ENCODE results near the gene EYS. TPM values are rescaled to one million over a fixed set of nuclear protein-coding genes. Genes with fewer than 3 reads are reported as not detected.

The EYS gene
- total and polyA plus RNA-seq, 2 of the 8 experiments (the other 6 are each of a cell fraction or from before 2014, with no cell fraction given) = 0.05 to 0.13 TPM

DNA sequence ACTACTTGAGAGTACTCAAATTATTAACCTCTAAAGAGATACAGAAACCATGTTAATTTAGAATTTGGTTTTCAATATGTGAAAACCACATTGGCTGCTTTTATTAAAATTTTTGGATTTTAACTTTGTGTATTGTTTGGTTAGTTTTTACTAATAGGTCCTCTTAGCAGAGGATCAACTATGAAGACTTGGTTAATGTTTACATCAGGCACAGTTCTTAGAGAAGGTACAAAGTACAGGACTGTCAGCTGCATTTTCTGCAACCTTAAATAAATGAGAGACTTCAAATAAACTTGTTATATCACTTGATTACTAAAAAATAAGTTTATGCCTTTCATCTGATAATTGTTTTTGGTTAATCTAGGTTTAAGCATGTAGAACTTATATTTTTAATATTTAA lies 1982.3 kb downstream of the EYS start:
- CTCF ChIA-PET (ENCODE audit: partially characterized antibody) = no interaction called here
- H3K4me1 ChIP-seq (replicated peaks in 1 of 4; ENCODE audit: control insufficient read depth in 3 of 4, insufficient read depth in 4 of 4, low read length in 3 of 4) = no peaks in the 10 kb centered on the region
- no peak overlapping the region for H2BK15ac ChIP-seq (ENCODE audit: low read length)
- POLR2A ChIA-PET (ENCODE audit: partially characterized antibody) = no interaction called here
- no peak overlapping the region for H3K9ac ChIP-seq (replicated peaks in 1 of 4; ENCODE audit: extremely low read depth in 1 of 4, low read depth in 3 of 4, low read length in 3 of 4)
- no peaks in the 10 kb centered on the region for H4K20me1 ChIP-seq (replicated peaks in 1 of 2; ENCODE audit: control insufficient read depth in 1 of 2, insufficient read depth in 2 of 2, low read length in 2 of 2)
- H3K79me2 ChIP-seq (ENCODE audit: control insufficient read depth in 1 of 2, insufficient read depth in 2 of 2, low read length in 2 of 2) = no peaks in the 10 kb centered on the region
- H3K56ac ChIP-seq (replicated peaks; ENCODE audit: insufficient read length, low read depth, low read length) = no peak overlapping the region
- H3K4me2 ChIP-seq (ENCODE audit: insufficient read depth in 1 of 2, low read depth in 2 of 2, low read length in 2 of 2) = no peak overlapping the region
- no peaks in the 10 kb centered on the region for H3K23me2 ChIP-seq (ENCODE audit: low read depth, low read length)
- no peak overlapping the region for H3K23ac ChIP-seq (ENCODE audit: insufficient read length)
- no peak overlapping the region for H3K4me3 ChIP-seq (ENCODE audit: extremely low read depth in 1 of 4, insufficient read depth in 2 of 4, low read depth in 3 of 4, low read length in 4 of 4)
- no peak overlapping the region for H2BK20ac ChIP-seq (ENCODE audit: low read length)
- no peaks in the 10 kb centered on the region for H3K36me3 ChIP-seq (ENCODE audit: control insufficient read depth in 2 of 4, insufficient read depth in 4 of 4, low read length in 3 of 4)
- no peak overlapping the region for H3K4ac ChIP-seq (replicated peaks; ENCODE audit: insufficient read length, low read depth, low read length)
- no peak overlapping the region for H4K8ac ChIP-seq (ENCODE audit: extremely low read depth, insufficient read depth, low read length)
- FAIRE-seq (no peak), DNase-seq (ENCODE audit: low read depth in 1 of 2, low spot score in 2 of 2) (no peak)
- no peaks in the 10 kb centered on the region for H3K27me3 ChIP-seq (replicated peaks in 1 of 4; ENCODE audit: control insufficient read depth in 3 of 4, extremely low read depth in 1 of 4, insufficient read depth in 3 of 4, low read length in 3 of 4)
- H4K91ac ChIP-seq (replicated peaks; ENCODE audit: insufficient read length, low read length) = no peak overlapping the region
- no peak overlapping the region for H2BK12ac ChIP-seq (ENCODE audit: low read depth, low read length)
- H3K79me1 ChIP-seq (ENCODE audit: low read depth, low read length) = no peaks in the 10 kb centered on the region
- no peak overlapping the region for H2AFZ ChIP-seq (ENCODE audit: low read length)
- H4K5ac ChIP-seq (ENCODE audit: insufficient read length, low read depth, low read length) = no peak overlapping the region
- TF ChIP-seq SP4 (IDR thresholded peaks at IDR 0.05; ENCODE audit: low read length) = no peak
- no peak for TF ChIP-seq SAP30 (IDR thresholded peaks at IDR 0.05; ENCODE audit: insufficient read depth, insufficient replicate concordance, low read length)
- no peak for TF ChIP-seq RAD21 (IDR thresholded peaks at IDR 0.05 in 1 of 2, conservative IDR thresholded peaks at IDR 0.05 in 1 of 2; ENCODE audit: low read depth in 2 of 2, low read length in 2 of 2)
- TF ChIP-seq RBBP5 (IDR thresholded peaks at IDR 0.05; ENCODE audit: borderline replicate concordance, low read depth, low read length) = no peak
- TF ChIP-seq TEAD4 (IDR thresholded peaks at IDR 0.05; ENCODE audit: low read depth, low read length) = no peak
- TF ChIP-seq MAFK (IDR thresholded peaks at IDR 0.05; ENCODE audit: low read depth, low read length) = no peak
- TF ChIP-seq BACH1 (IDR thresholded peaks at IDR 0.05; ENCODE audit: low read length) = no peak
- TF ChIP-seq GABPA (IDR thresholded peaks at IDR 0.05; ENCODE audit: borderline replicate concordance, insufficient read depth, low read length) = no peak
- no peak for TF ChIP-seq SIX5 (IDR thresholded peaks at IDR 0.05; ENCODE audit: low read depth, low read length)
- TF ChIP-seq ASH2L (IDR thresholded peaks at IDR 0.05; ENCODE audit: low read length) = no peak
- no peak overlapping the region for H3K14ac ChIP-seq (ENCODE audit: insufficient read length)
- H3K9me3 ChIP-seq (ENCODE audit: insufficient read depth in 2 of 2, low read depth in 1 of 2, low read length in 1 of 2) = no peaks in the 10 kb centered on the region
- H3K18ac ChIP-seq (ENCODE audit: extremely low read depth, low read length) = no peak overlapping the region
- H2AK5ac ChIP-seq (ENCODE audit: low read depth, low read length) = no peak overlapping the region
- no peak overlapping the region for H2BK5ac ChIP-seq (ENCODE audit: low read depth, low read length)
- no peak overlapping the region for H2BK120ac ChIP-seq (replicated peaks; ENCODE audit: low read depth, low read length)
- H3K27ac ChIP-seq (ENCODE audit: low read depth, low read length) = no peak overlapping the region

Measured in H1 (cell line).